HG03558 (cell line): Measurements from ENCODE around the gene MTHFD1L.
"Not testable (repeated sequence)": the region's sequence is repeated elsewhere in the genome, so short reads cannot be mapped to it uniquely, and the experiment has no call there.

Experiments
- ATAC-seq: cut with Tn5 transposase; IDR thresholded peaks from one replicate; pipeline ENCODE4 v1.9.1; 2021; ENCODE audit warnings: moderate number of reproducible peaks; ENCODE audit not compliant: unreplicated experiment; ENCODE audit errors: extremely low read depth

MTHFD1L gene

DNA sequence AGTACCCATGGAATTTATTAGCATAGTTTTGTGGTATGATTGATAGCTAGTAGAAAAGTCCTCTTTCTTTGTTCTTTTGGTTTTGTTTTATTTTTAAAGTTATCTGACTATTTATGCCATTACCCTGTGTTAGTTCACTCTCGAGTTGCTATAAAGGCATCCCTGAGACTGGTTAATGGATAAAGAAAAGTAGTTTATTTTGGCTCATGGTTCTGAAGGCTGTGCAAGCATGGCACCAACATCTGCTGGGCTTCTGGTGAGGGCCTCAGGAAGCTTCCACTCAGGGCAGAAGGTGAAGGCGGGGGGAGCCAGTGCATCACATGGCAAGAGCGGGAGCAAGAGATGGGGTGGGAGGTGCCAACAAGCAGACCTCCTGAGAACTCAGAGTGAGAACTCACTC is 166.5 kb downstream of the MTHFD1L start:
- ATAC-seq = no peak

DNA sequence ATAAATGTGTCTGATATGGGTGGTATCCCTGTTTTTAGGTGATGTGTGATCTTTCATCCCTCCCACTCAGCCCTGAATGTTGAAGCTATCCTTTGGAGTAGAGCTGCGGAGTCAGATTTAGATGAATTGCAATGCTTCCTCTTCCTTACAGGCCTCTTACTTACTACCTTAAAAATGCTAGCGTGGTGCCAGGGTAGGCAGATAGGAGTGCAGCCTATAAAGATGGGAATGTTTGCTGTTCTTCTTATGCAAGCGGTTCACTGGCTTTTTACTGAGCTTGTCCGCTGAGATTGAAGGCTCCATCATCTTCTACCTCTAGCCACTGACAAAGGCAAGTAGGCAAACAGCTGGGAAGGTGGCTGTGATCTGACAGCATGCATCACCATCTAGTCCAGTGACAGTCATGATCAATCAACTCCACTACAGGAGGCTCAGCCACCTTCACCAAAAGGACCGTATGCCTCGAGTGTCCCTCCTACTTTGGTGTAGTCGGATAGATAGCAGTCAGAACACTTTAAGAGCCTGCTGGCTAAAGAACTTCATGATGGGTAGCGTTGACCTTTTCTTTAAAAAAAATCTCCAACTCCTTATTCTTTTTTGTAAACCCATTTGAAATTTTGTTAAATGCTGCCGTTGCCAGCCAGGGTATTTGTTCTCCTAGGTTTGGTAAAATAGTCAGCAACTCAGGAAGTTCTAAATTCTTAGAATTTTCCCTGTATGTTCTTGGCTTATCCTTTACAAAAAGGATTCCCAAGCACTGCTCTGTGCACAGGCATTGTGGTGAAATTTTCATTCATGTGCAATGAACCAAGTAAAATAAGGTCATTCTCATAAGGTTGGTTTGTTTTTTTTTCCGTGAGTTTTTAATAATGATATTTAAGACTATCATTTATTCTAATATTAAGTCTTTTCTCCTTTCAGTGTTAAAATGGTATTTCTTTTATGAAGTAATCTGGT is 169.6 kb downstream of the MTHFD1L start:
- no peak for ATAC-seq

DNA sequence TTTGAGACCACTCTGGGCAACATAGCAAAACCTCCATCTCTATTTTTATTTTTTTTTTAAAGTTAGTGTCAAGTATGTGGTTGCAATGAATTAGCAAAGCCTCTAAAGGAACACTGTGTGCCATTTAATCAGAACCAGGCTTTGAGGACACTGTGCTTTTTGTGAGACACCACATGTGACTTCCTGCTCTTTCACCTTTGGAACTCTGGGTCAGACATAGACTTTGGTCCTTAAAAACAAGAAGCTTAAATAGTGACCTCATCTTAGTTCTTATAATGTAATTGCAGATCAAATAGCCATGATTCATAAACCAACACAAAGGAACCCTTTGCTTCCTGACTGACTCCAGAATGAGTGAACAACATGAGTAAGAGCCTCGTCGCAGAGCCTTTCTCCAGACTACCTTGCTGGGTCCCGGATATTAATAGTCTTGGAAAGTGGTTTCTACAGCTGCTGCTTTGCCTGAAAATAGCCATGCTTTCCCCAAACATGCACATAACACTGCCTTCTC is 170.8 kb downstream of the MTHFD1L start:
- not testable (repeated sequence) for ATAC-seq

DNA sequence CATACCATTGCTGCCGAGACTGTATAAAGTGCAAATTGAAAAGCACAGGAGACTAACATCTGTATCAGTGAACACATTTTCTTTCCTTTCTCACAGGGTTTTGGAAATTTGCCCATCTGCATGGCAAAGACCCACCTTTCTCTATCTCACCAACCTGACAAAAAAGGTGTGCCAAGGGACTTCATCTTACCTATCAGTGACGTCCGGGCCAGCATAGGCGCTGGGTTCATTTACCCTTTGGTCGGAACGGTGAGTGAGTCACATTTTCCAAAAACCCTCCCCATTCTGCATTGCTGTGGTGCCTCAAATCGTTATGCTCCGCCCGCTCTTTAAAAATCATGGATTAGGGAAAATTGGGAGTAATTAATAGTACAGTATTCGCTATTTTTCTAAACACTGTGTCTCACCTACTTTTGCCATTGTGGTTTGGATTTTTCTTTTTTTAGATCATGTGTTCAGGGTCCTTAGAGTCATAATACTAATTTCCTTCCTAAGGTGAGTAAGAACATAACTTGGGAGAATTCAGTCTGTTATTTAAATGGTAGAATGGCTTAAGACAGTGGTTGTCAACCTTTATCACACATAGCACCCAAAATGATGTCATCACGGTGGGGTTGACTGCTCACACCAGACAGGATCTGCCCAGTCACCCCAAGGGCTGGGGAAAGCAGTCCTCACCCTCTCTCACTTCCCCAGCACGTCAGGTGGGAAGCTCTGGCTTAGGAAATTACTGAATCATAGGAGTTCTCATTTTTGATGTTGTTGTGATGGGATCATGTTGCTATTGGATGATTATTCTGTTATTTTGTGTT is 171.6 kb downstream of the MTHFD1L start:
- no peak for ATAC-seq

DNA sequence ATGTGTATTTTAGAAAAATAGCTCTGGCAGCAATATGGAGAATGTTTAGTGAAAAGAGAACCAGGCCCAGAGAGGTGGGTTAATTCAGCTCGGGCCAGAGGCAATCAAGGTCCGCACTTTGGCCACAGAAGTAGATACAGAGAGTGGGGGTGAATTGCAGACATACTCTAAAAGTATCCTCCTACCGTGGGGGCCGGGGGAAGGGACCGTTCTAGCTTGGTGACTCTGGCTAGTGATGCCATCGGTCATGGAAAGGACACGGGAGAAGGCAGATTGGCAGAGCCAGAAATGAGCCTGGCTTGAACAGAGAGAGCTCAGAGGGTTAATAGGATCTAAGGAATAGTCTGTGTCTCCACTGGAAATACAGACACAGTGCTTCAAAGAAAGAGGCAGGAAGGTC is 173.1 kb downstream of the MTHFD1L start:
- no peak for ATAC-seq

DNA sequence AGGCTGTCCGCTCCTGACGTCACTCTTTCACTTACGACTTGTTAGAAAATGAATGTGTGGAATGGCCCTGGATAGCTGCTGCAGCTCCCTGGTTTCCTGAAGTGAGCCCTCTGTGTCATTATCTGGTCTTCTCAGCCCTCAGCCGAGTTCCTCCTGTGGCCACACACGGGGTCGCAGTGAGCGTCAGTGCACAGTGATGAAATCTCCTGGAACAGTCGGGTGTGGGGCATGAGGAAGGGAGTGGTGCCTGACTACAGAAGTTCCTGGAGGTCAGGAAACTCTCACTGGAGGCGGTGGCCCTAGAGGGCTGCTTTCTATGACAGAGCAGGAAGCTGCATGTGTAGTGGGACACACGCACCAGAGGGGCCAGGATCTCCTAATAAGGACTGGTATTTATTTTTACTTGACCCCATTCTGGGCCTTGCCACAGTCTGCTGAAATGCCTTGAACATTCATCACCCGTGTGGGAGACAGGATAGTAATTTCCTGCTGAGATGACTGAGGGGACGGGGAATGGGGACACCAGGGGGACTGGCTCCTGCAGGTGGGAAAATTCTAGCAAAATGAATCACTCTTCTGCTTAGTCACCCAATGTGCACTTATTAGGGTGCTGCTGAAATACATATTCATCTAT is 175.5 kb downstream of the MTHFD1L start:
- not testable (repeated sequence) for ATAC-seq

DNA sequence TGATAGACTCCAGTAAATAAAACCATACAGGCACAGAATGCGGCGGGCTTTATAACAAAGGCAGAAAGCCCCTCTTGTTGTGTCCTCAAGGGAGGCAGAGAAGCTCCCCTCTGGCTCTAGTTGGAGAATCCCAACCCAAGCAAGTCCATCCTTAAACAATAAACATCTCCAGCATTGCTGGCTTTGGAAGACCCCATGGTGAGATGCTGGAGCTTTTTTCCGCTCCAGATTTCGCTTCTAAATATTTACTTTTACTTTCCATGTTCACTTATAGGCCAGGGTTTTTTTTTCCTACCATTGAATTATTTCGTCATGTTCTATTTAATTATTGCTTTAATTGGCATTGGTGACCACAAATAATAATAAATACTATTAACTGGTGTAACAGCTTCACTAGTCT is 176.2 kb downstream of the MTHFD1L start:
- ATAC-seq = no peak

DNA sequence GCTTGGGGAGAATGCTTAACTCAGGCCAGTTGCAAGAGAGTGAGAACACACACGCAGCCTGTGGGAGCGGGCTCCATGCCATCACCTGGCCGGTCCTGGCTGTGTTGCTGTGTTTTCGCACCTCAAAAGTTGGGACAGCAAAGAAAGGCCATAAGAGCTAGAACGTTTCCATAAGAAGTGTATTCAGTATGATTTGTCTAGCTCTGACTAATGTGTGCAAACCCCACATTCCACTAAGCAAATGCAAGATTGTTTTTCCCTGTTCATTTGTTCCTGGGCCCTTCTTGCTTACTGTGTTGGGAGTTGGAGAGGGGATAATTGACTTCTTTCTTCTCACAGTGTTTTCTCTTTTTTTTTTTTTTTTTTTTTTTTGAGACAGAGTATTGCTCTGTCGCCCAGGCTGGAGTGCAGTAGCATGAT is 177.4 kb downstream of the MTHFD1L start:
- ATAC-seq = not testable (repeated sequence)

DNA sequence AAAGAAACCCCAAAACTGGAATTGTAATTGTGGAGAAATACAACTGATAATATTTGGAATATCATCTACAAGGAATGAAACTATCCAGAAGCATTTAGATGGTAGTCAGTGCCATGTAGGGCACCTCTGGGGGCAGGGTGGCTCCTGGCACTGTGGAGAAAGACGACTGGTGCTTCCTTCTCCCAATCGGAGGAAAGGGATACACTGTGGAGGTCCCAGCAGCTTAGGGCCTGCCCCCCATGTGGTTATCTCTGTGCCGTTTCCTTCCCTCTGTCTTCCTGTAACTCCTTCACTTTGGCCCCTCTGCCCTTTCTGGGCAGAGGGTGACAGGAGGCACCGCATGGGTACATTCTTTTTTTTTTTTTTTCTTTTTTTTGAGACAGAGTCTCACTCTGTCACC is 178.4 kb downstream of the MTHFD1L start:
- ATAC-seq = no peak

DNA sequence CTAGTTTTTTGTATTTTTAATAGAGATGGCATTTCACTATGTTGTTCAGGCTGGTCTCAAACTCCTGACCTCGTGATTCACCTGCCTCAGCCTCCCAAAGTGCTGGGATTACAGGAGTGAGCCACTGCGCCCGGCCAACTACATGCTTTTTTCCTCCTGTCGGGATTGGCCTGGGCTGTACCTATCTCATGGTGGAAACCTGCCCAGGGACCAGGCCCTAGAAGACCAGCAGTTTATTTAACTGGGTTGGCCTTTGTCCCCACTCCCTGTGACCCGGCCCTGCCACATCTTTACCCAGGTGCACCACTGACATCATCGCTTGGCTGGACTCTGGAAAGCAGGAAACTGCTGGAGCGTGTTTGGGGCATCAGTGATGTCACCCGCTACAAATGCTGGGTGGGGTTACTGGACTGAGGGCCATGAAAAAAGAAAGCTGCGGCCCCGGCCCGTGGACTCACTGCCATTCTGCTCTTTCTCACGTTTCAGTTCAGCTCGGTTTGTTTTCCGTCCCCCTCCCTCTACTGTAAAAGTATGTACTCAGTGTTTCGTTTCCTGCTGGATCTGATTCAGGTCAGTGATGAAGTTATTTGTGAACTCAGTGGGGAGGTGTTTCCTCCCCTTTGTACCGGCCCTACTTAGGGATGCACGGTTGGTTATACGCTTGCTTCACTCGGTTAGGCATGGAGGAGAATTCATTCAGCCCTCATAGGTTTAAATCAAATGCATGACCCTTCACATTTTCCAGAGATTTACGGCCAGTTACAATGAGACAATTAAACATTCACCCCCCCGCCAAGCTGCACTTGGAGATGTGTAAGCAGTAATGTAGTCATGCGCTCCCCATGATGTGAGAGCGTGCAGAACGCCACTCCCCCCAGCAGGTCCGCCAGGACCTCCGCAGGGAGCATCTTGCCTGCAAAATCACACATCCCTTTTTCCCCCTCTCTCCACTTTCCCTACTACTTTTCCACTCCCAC is 179.3 kb downstream of the MTHFD1L start:
- ATAC-seq = no peak

DNA sequence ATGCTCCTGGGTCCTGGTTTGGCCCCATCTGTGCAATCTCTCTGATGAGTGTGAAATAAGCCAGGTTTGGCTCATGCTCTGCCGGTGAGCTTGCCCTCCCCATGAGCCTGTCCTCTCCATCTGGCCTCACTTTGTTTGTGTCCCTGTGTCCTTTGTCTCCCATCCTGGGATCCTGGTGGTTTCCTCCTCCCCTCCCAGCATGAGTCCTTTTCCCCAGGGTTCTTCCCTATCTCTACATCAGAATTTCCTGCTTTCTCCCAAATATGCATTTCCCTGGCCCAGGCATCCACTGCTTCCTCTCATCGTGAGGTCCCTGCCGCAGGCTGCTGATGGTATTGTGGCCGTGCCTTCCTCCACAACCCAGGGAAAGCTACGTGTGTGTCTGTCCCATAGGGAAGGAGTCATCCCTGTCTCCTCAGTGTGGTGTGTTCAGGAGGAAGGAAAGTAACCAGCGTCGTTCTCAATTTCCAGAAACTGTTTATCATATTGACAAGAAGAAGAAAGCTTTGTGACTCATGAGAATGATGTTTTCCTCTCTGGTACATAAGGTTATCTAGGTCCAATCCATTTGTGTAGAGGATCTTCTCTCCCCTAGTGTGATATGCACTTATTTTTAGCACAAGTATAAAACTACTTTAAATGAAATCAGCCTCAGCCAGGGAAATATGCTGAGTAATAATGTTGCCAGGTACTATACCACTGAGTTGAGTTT is 180.2 kb downstream of the MTHFD1L start:
- not testable (repeated sequence) for ATAC-seq

DNA sequence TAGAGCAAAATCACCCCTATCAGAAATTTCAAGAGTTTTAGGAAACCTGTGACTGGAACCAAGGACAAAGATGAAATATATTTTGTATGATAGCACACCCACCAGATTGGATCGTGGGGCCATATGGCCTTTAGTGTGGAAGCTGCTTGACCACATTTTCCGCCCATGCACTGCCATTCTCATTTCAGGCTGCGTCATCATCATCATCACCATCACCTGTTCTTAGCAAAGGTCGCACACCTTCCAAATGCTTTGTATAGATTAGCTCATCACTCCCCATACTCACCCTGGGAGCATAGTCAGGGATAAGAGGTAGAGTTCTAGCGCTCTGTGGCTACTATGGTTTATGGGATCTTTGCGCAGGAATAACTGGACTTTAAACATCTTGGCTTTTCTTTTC is 185.7 kb downstream of the MTHFD1L start:
- no peak for ATAC-seq

DNA sequence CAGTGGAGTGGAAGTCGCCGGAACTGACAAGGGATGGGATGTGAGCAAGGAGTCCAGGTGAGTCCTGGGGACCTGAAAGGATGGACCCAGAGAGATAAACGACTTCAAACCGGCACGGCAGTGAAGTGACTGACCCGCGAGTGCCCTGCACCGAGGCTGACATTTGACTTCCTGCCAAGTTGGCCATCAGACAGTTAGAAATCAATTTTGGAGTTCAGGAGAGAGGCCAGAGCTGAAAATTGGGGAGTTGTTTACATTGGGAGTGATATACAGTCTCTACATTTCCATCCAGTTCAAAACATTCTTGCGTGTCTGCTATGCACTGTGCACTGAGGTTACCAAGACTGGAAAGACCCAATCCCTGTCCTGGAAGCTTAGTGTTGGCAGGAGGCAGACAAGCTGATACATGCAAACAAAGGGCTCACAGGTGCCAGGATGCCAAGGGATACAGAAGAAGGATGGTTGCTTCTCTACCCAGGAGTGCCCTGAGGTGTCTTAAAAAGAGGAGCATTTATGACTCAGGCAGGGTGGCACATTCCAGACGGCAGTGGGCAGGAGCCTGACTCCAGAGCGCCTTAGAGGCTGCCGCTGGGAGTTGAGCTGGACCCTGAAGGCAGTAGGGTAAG is 186.6 kb downstream of the MTHFD1L start:
- no peak for ATAC-seq

DNA sequence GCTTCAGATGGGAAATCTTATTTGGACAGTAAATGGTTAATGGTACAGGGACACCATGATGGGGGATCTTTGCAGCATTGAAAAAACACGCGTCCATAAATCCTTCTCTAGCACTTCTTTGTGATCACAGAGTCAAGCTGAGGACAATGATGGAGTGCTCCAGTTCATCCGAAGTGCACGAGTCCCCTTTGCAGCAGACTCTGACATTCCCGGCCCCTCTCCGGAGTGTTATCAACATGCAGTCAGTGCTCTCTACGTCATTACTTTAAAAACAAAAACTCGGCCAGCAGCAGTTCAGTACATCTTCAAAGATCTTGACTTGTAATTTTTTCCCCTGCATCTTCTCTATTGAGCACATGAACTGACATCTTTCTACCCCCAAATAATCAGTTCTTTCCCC is 188.8 kb downstream of the MTHFD1L start:
- no peak for ATAC-seq

DNA sequence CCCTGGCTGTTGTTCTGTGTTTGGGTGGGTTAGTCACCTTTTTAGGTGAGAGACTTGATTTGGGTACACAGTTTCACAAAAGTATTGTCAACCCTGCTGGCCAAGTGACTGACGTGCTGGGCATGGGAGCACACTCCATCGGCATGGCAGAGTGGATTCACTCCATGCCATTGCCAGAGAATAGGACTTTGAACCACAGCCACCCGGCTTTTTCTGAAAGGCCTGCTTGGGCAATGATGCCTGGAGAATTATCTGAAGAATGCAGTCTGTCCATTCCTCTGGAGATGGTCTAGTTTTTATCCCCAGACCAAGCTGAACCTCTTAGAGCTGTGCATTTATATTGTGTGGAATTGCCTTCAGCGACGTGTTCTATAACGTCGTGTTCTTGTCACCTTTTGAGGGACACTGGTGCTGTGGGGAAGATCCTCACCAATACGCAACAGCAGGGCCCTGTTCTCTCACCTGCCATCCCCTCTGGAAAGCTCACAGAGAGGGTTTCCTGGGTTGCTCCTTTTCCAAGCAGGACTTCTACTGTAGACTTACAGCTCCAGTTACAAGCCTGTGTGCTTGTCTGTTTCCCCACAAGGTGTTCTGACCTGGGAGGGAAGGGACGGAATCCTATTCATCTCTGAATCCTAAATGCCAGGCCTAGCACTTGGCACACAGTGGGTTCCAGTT is 190.9 kb downstream of the MTHFD1L start:
- ATAC-seq = no peak

DNA sequence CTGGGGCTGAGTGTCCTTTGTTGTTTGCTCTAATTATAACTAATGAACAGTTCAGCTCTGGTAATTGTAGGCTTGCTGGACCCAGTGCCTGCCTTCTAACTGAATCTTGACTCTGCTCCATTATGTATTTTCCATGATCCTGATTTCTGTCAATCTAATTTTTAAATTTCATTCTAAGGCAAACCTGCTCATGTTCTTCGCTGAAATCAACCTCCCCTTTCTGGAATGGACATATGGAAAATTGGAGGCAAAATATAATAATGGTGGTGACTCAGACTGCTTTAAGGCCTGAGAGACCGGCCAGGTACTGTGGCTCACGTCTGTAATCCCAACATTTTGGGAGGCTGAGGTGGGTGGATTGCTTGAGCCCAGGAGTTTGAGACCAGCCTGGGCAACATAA is 191.6 kb downstream of the MTHFD1L start:
- no peak for ATAC-seq

DNA sequence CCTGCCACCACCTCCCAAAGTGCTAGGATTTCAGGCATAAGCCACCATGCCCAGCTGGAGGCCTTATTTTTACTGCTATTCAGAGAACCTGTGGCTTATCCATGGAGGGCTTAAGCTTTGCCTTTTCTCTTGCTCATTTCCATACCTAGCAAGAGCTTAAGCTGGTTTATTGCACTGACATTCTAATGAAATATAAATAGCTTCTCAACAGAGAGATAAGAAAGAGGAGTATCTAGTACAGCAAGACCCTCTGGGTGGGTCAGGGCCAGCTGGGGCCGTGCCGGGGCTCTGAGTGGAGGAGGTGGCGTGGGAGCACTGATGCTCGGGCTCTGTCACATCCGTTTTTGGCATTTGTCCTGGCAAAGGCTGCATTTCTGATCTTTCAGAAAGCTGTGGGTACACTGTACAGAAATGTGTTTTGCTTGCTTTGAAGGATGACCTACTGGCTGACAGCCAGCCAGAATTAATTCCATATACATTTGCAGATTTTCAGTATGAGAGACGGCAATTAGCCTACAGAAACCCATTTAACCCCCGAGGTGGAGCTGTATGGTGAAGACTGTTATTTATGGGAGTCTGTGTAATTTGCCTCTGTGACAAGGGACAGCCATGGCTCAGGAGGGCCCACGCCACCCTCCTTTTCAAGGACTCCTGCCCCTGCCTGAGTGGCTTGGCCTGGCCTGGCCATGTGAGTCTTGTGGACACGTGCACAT is 192.7 kb downstream of the MTHFD1L start:
- no peak for ATAC-seq
